ENCODE data around the gene SPIRE2.

- TF ChIP-seq POLR2A (IDR thresholded peaks at IDR 0.05; ENCODE audit: insufficient read depth in 1 of 2, low read depth in 2 of 2, low read length in 2 of 2) (0 out of 4 replicates have a peak, but pooled peaks of 1 of the 2 experiments have one; percentile 7), KLF13 (CRISPR knock-in tag; IDR thresholded peaks at IDR 0.05) (no peak), TCF7L2 (IDR thresholded peaks at IDR 0.05; ENCODE audit: low read depth, low read length) (no peak), HOXA9 (CRISPR knock-in tag; IDR thresholded peaks at IDR 0.05; ENCODE audit: borderline replicate concordance) (no peak), MBNL3 (CRISPR knock-in tag; conservative IDR thresholded peaks at IDR 0.05) (no peak), SMARCC2 (IDR thresholded peaks at IDR 0.05) (no peak), JUN (CRISPR knock-in tag; IDR thresholded peaks at IDR 0.05) (no peak), ZNF720 (CRISPR knock-in tag; IDR thresholded peaks at IDR 0.05) (no peak), POLR2AphosphoS5 (IDR thresholded peaks at IDR 0.05; ENCODE audit: low read depth, low read length) (no peak), THAP11 (CRISPR knock-in tag; IDR thresholded peaks at IDR 0.05) (no peak), GABPA (IDR thresholded peaks at IDR 0.05; ENCODE audit: low read depth, low read length) (no peak), GABPA (CRISPR knock-in tag; IDR thresholded peaks at IDR 0.05; ENCODE audit: low read depth) (no peak), FOXJ3 (CRISPR knock-in tag; IDR thresholded peaks at IDR 0.05; ENCODE audit: borderline replicate concordance) (no peak), ATF7 (IDR thresholded peaks at IDR 0.05) (no peak), ATF7 (CRISPR knock-in tag; IDR thresholded peaks at IDR 0.05) (no peak)
Observed at GRCh38 chr16:89823087-89823823, 5.0 kb upstream of the SPIRE2 start.

Data from HepG2 (cell line).